ENCODE results near the gene MTRF1L.
"Not testable (repeated sequence)": the region's sequence is repeated elsewhere in the genome, so short reads cannot be mapped to it uniquely, and the experiment has no call there.

The MTRF1L gene

GRCh38 chr6:152975204-152975915, 27.1 kb downstream of the MTRF1L start:
- TF ChIP-seq CTCF (IDR thresholded peaks at IDR 0.05; ENCODE audit: low read depth, low read length) (no peak), MAX (IDR thresholded peaks at IDR 0.05; ENCODE audit: low read depth, low read length) (no peak), POLR2A (IDR thresholded peaks at IDR 0.05; ENCODE audit: extremely low read depth, insufficient read length) (no peak), MYC (IDR thresholded peaks at IDR 0.05; ENCODE audit: low read depth, low read length) (no peak)
- H3K4me3 ChIP-seq (ENCODE audit: low read depth, low read length) = peak overlapping the region; percentile 42
- peak; percentile 62 for DNase-seq (ENCODE audit: low read depth)

GRCh38 chr6:152973916-152974315, 28.6 kb downstream of the MTRF1L start:
- peak overlapping the region; percentile 42 for H3K4me3 ChIP-seq (ENCODE audit: low read depth, low read length)
- TF ChIP-seq MAX (IDR thresholded peaks at IDR 0.05; ENCODE audit: low read depth, low read length) (no peak), MYC (IDR thresholded peaks at IDR 0.05; ENCODE audit: low read depth, low read length) (no peak), POLR2A (IDR thresholded peaks at IDR 0.05; ENCODE audit: extremely low read depth, insufficient read length) (no peak), CTCF (IDR thresholded peaks at IDR 0.05; ENCODE audit: low read depth, low read length) (no peak)
- peak; percentile 27 for DNase-seq (ENCODE audit: low read depth)

- no peak overlapping the region for H3K4me3 ChIP-seq (ENCODE audit: low read depth, low read length)
- TF ChIP-seq MAX (IDR thresholded peaks at IDR 0.05; ENCODE audit: low read depth, low read length) (no peak), CTCF (IDR thresholded peaks at IDR 0.05; ENCODE audit: low read depth, low read length) (no peak), MYC (IDR thresholded peaks at IDR 0.05; ENCODE audit: low read depth, low read length) (no peak), POLR2A (IDR thresholded peaks at IDR 0.05; ENCODE audit: extremely low read depth, insufficient read length) (no peak)
Observed at GRCh38 chr6:152969688-152970418, 32.7 kb downstream of the MTRF1L start.

GRCh38 chr6:152966168-152966894, 36.2 kb downstream of the MTRF1L start:
- DNase-seq (ENCODE audit: low read depth); H3K4me3 ChIP-seq (ENCODE audit: low read depth, low read length): not testable (repeated sequence)

More at GRCh38 chr6:152969688-152970418, 32.7 kb downstream of the MTRF1L start:
- no peak for DNase-seq (ENCODE audit: low read depth)

GRCh38 chr6:152959333-152959732, 43.2 kb downstream of the MTRF1L start:
- no peak overlapping the region for H3K4me3 ChIP-seq (ENCODE audit: low read depth, low read length)
- DNase-seq (ENCODE audit: low read depth) = no peak
- TF ChIP-seq CTCF (IDR thresholded peaks at IDR 0.05; ENCODE audit: low read depth, low read length) (no peak), POLR2A (IDR thresholded peaks at IDR 0.05; ENCODE audit: extremely low read depth, insufficient read length) (no peak), MAX (IDR thresholded peaks at IDR 0.05; ENCODE audit: low read depth, low read length) (no peak), MYC (IDR thresholded peaks at IDR 0.05; ENCODE audit: low read depth, low read length) (no peak)

- H3K4me3 ChIP-seq (ENCODE audit: low read depth, low read length) = no peak overlapping the region
- no peak for DNase-seq (ENCODE audit: low read depth)
- no peak for TF ChIP-seq POLR2A (IDR thresholded peaks at IDR 0.05; ENCODE audit: extremely low read depth, insufficient read length)
- no peak for TF ChIP-seq MYC (IDR thresholded peaks at IDR 0.05; ENCODE audit: low read depth, low read length)
- TF ChIP-seq CTCF (IDR thresholded peaks at IDR 0.05; ENCODE audit: low read depth, low read length) = no peak
- no peak for TF ChIP-seq MAX (IDR thresholded peaks at IDR 0.05; ENCODE audit: low read depth, low read length)
Observed at GRCh38 chr6:152957796-152958195, 44.7 kb downstream of the MTRF1L start.
